ENCODE measurements around the gene CACNA2D4. TPM values are rescaled to one million over a fixed set of nuclear protein-coding genes. Genes with fewer than 3 reads are reported as not detected.

The CACNA2D4 gene
- polyA plus RNA-seq, 3 donors, result 2.0 to 5.8 (median 2.1) TPM

- H3K27ac ChIP-seq (ENCODE audit: low read depth, low read length), result no peak overlapping the region
- WGBS, 3 donors, result 49 to 72% (median 71%) methylated on average over 16 of the region's 16 CpGs
Observed at GRCh38 chr12:1842905-1843640, 75.4 kb downstream of the CACNA2D4 start.

- 55 to 63% (median 60%) methylated on average over 18 of the region's 18 CpGs for WGBS, 3 donors
Observed at GRCh38 chr12:1842183-1842904, 76.1 kb downstream of the CACNA2D4 start.

GRCh38 chr12:1841586-1842182 lies 76.8 kb downstream of the CACNA2D4 start:
- 78 to 86% (median 86%) methylated on average over 13 of the region's 13 CpGs for WGBS, 3 donors
- H3K27ac ChIP-seq (ENCODE audit: low read depth, low read length), result no peak overlapping the region

More at GRCh38 chr12:1842183-1842904, 76.1 kb downstream of the CACNA2D4 start:
- no peak overlapping the region for H3K27ac ChIP-seq (ENCODE audit: low read depth, low read length)

DNA sequence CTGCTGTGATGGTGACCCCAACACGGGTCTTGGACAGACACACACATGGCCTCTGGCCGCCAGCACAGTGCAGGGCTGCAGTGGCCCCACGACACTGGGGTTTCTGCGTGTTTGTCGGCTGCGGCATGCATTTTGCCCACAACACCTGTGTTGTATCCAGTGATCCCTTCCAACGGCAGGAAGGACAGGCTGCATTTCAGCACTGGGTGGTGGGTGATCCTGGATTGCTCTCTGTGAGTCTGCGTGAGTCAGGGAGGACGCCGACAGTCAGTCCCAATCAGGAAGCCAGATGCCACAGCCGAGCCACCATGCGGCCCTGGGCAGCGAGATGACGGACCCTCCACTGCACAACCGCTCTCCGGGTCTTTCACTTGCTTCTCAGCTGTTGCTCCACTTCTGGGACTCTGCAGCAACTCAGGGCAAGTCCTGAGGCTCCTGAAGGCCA lies 77.4 kb downstream of the CACNA2D4 start:
- WGBS, 3 donors, result 74 to 86% (median 84%) methylated on average over 16 of the region's 16 CpGs
- H3K27ac ChIP-seq (ENCODE audit: low read depth, low read length), result no peak overlapping the region

DNA sequence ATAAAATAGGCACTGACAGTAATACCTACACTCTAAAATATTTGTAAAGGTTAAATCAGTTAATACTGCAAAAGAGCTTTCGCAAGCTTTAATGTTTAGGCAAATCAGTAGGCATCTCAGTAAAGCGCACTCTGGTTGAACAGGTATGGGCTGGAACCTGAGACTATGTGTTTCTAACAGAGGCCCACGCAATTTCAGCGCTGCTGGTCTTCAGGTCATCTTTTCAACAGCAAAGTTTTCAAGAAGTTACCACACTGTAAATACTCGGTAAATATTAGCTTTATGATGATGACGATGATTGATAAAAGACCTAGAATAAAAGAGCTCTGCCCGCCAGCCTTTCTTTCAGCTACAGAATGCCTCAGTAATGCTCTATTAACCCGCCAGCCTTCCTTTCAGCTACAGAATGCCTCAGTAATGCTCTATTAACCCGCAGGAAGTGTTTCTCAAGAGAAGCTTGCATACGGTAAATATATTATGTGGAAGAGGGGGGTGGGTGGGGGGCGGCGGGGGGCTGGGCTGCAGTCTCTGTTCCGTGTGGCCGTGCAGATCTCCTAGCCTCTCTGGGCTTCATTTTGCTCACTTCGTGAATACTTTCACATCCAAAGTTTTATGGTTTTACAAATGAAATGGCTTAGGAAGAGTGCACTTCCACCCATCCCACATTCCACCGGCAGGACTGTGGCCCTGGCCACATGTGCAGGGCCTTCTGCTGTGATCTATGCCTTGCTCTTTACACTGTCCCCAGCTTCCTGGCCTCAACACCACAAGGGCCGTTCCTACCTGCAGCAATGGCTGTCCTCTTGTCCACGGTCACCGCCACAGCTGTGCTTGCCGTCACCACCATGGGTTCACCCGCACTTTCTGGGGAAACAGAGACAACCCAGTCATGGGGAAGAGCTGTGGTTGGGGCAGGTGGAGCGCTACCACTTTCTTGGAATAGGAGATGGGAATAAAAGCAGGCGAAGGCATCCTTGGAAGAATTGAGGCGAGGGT lies 78.2 kb downstream of the CACNA2D4 start:
- H3K27ac ChIP-seq (ENCODE audit: low read depth, low read length), result no peak overlapping the region
- WGBS, 3 donors, result 49 to 55% (median 53%) methylated on average over 24 of the region's 24 CpGs

- WGBS, 3 donors, result 84 to 95% (median 90%) methylated on average over 10 of the region's 10 CpGs
- no peak overlapping the region for H3K27ac ChIP-seq (ENCODE audit: low read depth, low read length)
Observed at GRCh38 chr12:1839464-1839863, 79.0 kb downstream of the CACNA2D4 start.

DNA sequence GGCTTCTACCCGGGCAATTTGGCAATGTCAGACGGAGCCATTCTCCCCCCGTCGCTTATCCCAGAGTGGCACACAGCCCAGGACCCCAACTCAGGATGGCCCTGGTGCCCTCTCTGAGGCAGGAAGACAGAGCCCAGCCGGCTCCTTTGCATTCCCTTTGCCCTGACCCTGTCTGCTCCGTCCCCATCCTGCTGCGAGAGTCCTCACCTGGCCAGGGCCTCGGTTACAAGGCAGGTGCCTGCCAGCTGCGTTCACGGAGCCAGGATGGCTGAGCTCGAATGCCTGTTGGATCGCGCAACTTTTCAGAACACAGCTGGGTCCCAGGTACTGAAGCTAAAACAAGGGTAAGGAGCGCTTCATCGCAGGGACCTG lies 79.5 kb downstream of the CACNA2D4 start:
- WGBS, 3 donors, result 73 to 89% (median 86%) methylated on average over 15 of the region's 15 CpGs

DNA sequence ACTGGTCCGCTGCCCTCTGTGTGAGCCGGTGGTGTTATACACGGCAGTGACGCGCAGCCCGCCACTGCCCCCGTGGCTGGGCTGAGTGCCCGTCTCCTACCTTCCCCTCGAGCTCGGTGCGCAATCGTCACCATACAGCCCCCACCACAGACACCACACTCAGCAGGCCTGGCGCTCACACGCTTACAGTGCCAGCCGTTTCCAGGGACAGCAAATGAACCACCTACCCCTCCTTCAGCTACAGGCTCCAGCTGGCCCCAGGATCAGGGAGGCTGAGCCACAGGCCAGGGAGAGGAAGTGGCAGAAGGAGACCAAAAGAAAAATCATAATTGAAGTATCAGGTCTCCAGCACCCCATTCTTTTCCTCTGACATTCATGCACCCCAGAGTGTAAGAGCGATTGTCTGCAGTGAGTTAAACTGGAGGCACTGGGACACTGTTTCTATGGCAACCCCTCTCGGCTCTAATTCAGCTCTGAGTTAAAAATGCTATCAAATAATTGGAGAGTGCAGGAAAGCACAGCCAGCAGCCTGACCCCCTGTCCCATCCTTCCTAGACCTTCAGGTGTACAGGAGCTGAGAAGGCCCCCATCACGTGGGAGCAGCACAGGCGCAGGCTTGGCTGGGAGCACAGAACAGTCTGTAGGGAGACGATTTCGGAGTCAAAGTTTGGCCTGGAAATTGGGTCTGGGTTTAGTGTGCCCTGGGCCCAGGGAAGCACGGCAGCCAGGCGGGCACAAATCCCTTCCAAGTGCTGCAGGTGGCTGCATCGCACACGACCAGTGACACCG lies 80.1 kb downstream of the CACNA2D4 start:
- WGBS, 3 donors, result 80 to 81% (median 81%) methylated on average over 25 to 26 of the region's 26 CpGs
- no peak overlapping the region for H3K27ac ChIP-seq (ENCODE audit: low read depth, low read length)

More for the DNA sequence above, 79.5 kb downstream of the CACNA2D4 start:
- H3K27ac ChIP-seq (ENCODE audit: low read depth, low read length), result no peak overlapping the region

- H3K27ac ChIP-seq (ENCODE audit: low read depth, low read length), result no peak overlapping the region
- WGBS, 3 donors, result 74 to 87% (median 76%) methylated on average over 12 of the region's 12 CpGs
Observed at GRCh38 chr12:1837541-1838204, 80.8 kb downstream of the CACNA2D4 start.

- WGBS, 3 donors, result 60 to 78% (median 73%) methylated on average over 20 to 22 of the region's 22 CpGs
- H3K27ac ChIP-seq (ENCODE audit: low read depth, low read length), result no peak overlapping the region
Observed at GRCh38 chr12:1836854-1837421, 81.5 kb downstream of the CACNA2D4 start.

DNA sequence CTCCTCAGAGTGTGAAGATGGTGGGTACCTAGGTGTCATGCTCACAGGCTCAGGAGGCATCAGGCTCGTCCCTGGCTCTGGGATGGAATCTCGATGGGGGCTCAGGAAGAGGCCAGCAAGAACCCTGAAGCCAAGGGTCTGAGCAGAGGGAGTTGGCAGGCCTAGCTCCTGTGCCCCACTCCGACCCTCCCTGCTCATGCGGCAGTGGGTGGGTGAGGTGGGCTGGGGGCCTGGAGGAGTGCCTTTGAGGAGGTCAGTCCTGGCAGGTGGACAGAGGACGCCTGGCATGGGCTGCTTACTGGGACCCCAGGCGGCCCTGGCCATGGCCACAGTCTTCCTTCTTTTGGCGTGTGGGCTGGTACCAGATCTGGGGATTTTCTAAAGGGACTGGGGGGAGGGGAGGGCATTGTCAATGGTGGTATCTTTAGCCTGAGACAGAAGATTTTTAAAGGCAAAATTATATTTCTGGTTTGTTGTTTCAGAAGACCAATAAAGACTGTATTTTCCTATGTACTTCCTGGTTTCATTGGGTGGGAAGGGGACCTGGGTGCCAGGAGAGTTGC lies 82.1 kb downstream of the CACNA2D4 start:
- WGBS, 3 donors, result 69 to 80% (median 74%) methylated on average over 7 of the region's 7 CpGs
- H3K27ac ChIP-seq (ENCODE audit: low read depth, low read length), result no peak overlapping the region

DNA sequence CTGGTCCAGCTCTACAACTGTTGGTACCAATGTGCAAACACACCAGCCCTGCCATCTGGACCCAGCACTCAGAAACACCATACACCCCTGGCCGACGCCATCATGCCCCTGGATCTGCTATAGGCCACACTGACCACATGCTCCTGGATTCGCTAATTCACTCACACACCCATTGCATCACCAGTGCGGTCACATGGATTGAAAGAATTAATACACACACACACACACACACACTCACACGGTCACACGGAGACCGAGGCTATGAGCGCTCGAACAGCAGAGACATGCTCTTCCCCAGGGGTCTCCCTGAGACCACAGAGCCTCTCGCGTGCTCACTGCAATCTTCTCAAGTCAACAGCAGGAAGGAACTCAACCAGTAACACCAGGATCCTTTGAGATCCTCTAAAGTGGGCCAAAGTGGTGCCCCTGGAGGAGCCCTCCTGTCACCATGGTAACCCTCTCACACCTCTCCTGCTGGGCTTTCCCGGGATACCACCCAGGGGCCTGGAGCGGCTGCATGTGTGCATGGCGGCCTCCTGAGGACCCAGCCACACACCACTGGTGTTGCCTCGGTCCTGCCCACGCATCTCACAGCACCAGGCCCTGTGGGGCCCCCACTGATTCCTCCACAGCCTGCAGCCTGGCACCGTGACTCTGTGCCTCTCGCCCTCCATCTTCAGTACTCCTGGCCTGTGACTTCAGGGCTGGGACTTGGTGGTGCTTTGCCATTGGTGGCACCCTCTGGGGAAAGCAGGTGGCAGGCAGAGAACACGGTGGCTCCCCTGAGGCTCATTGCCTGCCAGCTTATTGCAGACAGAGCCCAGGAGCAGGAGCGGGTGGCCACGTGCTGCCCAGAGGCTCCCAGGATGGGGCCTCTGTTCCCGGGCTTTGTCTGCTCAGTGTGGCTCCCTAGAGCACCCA lies 83.0 kb downstream of the CACNA2D4 start:
- no peak overlapping the region for H3K27ac ChIP-seq (ENCODE audit: low read depth, low read length)
- WGBS, 3 donors, result 80 to 83% (median 81%) methylated on average over 19 to 22 of the region's 22 CpGs

DNA sequence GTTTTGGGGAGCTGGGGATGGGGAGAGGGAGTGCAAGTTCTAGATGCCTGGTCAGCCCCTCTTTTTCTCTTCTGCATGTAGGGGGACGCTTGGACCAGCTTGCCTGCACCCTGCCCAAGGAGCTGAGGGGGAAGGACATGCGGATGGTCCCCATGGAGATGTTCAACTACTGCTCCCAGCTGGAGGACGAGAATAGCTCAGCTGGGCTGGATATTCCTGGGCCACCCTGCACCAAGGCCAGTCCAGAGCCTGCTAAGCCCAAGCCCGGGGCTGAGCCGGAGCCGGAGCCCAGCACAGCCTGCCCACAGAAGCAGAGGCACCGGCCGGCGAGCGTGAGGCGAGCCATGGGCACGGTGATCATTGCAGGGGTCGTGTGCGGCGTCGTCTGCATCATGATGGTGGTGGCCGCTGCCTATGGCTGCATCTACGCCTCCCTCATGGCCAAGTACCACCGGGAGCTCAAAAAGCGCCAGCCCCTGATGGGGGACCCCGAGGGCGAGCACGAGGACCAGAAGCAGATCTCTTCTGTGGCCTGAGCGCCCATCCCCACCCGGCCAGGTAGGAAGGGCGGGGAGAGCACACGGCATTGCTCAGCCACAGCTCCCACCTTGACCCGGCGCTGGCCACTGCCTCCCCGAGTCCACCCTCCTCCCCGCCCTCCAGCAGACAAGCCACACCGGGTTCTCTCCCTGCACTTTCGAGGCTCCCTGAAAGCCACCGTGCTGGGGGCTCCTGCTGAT lies 84.1 kb downstream of the CACNA2D4 start:
- WGBS, 3 donors, result 78 to 85% (median 85%) methylated on average over 30 to 34 of the region's 34 CpGs
- no peak overlapping the region for H3K27ac ChIP-seq (ENCODE audit: low read depth, low read length)

DNA sequence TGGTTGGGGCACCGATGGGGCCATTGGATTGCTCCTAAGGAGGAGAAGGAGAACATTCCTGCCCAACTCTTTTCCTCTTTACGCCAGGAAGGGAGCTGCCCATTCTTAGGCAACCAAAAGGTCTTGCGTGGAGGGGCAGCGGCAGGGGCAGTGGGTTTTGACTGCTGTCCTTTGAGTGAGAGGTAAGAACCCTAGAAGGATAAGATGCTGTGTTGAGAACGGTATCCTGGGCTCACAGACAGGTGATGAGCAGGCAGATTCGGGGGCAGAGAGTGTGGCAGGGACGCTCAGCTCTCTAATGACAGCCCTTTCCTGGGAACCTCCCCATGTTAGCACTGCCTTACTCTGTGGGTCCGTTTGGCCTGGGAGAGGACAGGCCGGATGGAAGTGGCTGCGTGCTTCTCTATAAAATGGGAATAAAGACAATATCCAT lies 84.8 kb downstream of the CACNA2D4 start:
- 76 to 85% (median 82%) methylated on average over 10 of the region's 10 CpGs for WGBS, 3 donors

More for the DNA sequence above, 84.8 kb downstream of the CACNA2D4 start:
- H3K27ac ChIP-seq (ENCODE audit: low read depth, low read length), result no peak overlapping the region

Data from adipose tissue (tissue), 3 donors.